ENCODE results near the gene ACTL9. TPM values are rescaled to one million over a fixed set of nuclear protein-coding genes. Genes with fewer than 3 reads are reported as not detected.

Gene ACTL9
- polyA plus RNA-seq, 1 donor = not detected

Other genes with a start within 250 kb of the ACTL9 start
- gene PRAM1, start 196.2 kb downstream of the ACTL9 start, polyA plus RNA-seq (ENCODE audit: insufficient read length) = 2.9 TPM
- 20.0 TPM for gene ZNF414, start 184.6 kb downstream of the ACTL9 start, polyA plus RNA-seq (ENCODE audit: insufficient read length)
- 12.3 TPM for gene MYO1F, start 121.4 kb downstream of the ACTL9 start, polyA plus RNA-seq (ENCODE audit: insufficient read length)
- gene ADAMTS10, start 88.1 kb downstream of the ACTL9 start, polyA plus RNA-seq (ENCODE audit: insufficient read length) = 31.2 TPM
- not detected for gene NFILZ, start 68.2 kb downstream of the ACTL9 start, polyA plus RNA-seq (ENCODE audit: insufficient read length)
- not detected for gene OR2Z1, start 22.8 kb upstream of the ACTL9 start, polyA plus RNA-seq (ENCODE audit: insufficient read length)
- 26.7 TPM for gene ZNF558, start 133.5 kb upstream of the ACTL9 start, polyA plus RNA-seq (ENCODE audit: insufficient read length)
- not detected for gene MBD3L1, start 133.6 kb upstream of the ACTL9 start, polyA plus RNA-seq (ENCODE audit: insufficient read length)